ENCODE results near the gene AJAP1.

Gene AJAP1

DNA sequence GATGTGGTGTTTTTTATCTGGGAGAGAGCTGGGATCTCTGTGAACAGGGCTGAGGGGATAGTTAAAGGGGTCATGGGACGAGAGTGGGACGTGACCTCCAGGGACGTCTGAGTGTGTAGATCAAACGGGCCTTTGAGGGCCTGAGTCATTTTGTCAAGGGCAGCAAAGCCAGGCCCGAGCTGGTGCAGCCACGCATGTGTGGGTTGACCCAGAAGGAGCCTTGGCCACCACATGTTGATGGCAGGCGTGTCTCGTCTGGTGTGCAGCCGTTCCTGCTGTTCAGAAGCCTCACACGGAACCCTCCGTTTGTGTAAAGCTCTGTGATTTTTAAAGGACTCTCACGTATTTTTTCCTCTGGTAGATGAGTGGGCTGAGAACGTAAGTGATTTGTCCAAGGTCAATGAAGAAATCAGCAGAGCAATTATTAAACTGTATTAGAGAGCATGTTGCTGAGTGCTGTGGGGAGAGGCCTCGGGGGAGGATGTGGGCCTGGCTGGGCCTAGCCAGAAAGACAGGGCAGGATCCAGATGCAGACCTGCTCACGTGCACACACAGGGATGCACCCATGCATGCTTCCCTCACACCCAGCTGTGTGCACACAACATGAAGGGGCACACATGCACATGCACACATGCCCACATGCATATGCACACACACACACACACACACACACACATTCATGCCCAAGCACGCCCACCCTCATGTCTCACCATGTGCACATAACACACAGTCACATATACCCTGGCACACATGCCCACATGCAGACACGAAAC, 89.8 kb downstream of the AJAP1 start:
- no peak for DNase-seq

DNA sequence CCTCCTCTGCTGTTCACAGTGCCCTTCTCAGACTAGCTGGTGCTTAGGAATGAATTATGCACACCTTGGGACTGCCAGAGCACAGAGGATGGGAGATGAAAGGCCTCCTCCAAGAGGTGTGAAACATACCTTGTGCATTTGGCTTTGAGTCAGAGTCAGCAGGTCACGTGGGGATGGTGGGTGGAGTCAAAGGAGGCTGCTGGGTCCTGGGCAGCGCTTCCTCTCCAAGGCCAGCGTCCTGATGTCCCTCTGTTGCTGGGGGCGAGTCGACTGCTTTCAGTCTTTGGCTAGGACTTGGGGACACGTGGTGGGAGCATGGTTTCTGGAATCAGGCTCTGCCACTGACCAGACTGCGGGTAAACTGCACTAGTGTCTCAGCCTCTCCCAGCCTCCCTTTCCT, 91.2 kb downstream of the AJAP1 start:
- DNase-seq = no peak

- DNase-seq = no peak
Measured at GRCh38 chr1:4749406-4749805, 95.0 kb downstream of the AJAP1 start.

DNA sequence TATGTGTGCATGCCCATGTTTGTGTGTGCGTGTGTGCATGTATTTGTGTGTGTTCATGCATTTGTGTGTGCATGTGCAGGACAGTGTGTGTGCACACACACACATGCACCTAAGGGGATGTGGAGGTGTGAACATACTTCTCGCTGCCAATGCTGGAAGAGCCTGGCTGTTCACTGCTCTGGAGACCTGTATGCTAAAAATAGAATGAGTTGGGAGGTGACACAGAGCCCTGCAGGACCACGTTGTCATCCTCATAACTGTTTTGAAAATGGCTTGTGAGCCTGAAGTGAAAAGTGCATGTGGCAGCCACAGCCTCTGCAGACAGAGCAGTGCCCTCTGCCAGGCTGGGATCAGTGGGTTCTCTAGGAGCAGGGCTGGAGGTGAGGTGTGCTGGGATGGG, 95.8 kb downstream of the AJAP1 start:
- no peak for DNase-seq

DNA sequence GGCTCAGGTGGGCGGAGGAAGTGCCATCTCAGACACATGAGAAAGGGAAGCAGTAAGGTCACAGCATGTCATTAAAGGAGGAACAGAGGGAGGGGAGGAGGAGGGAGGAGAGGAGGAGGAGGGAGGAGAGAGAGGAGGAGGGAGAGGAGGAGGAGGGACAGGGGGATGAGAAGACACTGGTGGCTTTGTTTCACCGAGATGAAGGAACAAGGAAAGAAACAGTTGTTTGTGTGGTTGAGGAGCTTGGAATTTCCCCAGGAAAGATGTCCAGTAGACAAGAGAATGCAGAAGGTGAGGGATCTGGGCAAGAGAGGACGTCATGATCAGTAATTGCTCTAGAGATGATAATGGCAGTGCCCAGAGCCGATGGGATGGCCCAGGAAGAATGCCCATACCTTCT, 97.7 kb downstream of the AJAP1 start:
- no peak for DNase-seq

DNA sequence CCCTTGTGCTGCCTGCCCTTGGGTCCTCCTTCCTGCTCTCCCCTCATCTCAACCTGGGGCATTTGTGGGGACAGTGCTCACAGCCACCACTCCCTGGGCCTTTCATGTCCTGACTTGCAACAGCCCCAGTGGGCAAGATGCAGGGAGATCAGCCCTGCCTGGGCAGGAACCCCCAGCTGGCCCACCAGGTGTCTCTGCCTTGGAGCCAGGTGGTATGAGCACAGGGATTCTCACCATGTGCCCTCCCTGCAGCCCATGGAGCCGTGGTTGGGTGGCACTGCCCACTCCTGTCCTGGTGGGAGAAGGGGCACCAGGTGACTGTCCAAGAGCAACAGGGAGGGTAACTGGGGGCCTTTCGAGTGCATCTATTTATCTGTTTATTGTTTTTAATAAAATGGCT, 100.4 kb downstream of the AJAP1 start:
- no peak for DNase-seq

DNA sequence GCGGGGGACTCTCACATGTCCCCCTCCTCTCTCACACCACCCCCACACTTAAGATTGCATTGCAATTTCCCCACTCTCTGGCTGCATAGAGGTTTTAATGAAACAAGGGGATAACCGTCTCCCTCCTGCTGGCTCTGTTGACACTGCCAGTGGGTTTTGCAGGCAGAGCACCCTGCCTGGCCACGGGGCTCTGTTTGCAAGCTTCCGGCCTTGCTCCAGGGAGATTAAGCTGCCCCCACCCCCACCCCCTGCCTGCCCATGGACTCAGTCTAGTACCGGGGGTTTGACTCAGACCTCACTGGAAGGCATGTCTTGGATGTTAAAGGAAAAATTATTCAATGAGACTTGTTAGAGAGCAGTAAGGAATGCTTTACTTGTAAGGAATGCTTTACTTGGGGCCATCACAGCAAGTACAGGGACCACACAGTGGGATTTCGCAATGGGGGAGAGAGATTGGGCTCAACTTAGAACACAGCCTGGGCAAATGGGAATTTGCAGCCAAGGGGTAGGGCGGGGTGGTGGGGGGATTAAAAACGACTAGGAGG, 101.0 kb downstream of the AJAP1 start:
- DNase-seq = no peak

- no peak for DNase-seq
Measured at GRCh38 chr1:4755864-4756504, 101.6 kb downstream of the AJAP1 start.

DNA sequence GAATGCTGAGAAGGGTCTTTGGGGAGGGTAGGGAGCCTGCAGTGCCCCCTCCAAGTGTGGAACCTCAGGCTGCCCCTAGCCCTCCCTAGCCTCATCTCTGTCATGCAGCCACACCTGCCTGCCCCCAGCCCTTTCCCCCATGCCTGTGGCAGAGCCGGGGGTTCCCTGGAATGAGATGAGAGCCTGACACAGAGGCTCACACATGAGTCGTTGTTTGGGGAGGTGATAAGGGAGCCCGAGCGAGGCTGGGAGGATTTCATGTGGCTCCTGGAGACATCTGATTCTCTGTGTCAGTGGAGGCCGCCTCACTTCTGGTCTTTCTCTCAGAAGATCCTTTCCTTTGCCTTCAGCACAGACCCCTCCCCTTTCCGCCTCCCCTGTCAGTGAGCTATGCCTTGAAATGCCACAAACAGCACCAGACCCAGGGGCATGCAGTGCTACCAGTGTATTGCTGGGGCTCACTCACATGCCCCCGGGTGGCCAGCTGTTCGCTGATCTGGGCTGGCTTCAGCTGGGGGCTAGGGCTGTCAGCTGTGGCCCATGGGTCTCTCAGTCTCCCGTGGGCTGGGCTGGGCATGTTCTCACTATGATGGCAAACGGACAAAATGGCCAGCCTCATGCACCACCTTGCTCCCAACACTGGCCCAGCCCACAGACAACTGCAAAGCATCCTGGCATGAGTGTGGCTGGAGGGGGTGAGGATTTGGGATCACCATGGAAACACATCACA, 102.6 kb downstream of the AJAP1 start:
- DNase-seq = no peak

- no peak for DNase-seq
Measured at GRCh38 chr1:4759671-4760070, 105.3 kb downstream of the AJAP1 start.

DNA sequence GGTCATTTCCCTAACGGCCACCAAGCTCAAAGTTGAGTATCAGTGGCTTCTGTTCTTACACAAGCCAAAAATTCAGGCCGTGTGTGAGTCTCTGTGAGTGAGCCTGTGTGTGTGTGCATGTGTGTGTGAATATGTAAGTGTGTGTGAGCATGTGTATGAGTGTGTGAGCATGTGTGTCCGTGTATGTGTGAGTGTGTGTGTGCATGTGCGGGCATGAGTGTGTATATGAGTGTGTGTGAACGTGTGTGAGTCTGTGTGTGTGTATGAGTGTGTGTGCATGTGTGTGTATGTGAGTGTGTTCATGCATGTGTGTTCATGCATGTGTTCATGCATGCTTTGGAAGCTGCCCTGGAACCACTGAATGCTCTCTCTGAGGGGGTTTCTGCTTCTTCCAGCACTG, 105.7 kb downstream of the AJAP1 start:
- no peak for DNase-seq

GRCh38 chr1:4761324-4761723, 106.9 kb downstream of the AJAP1 start:
- no peak for DNase-seq

- no peak for DNase-seq
Measured at GRCh38 chr1:4762146-4762545, 107.7 kb downstream of the AJAP1 start.

- DNase-seq = no peak
Measured at GRCh38 chr1:4767308-4767707, 112.9 kb downstream of the AJAP1 start.

- DNase-seq = no peak
Measured at GRCh38 chr1:4768553-4768952, 114.1 kb downstream of the AJAP1 start.

DNA sequence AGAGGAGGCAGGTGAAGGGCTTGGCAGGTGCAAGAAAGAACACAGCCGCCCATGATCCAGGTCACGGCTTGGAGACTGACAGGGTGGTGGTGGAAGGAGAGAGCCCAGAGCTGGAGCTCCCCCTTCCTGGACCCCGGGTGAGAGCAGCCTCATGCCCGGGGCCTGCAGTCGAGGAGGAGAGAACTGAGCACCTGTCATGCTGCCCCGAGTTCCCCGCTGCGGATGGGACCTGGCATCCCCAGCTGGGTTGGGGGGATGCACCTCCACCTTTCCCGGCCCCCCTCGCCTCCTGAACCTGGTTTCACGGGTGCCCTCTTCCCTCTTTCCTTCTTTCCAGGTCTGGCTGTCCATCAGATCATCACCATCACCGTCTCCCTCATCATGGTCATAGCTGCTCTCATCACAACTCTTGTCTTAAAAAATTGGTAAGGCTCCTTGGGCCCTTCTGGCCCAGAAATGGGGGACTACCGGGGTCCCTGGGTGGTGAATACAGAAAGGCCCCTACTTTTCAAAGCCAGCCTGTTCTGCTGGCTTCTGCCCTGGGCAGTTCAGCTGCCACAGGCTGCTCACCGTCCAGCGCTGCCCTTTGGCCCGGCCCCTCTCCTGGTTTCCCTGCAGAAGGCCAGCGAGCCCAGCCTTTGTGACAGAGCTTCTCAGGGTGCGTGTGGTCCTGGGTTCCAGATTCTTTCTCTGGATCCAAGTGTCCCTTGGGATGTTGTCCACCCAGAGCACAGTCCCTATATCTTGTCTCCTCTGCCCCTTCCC, 115.3 kb downstream of the AJAP1 start:
- DNase-seq = no peak

GRCh38 chr1:4770713-4771112, 116.3 kb downstream of the AJAP1 start:
- no peak for DNase-seq

DNA sequence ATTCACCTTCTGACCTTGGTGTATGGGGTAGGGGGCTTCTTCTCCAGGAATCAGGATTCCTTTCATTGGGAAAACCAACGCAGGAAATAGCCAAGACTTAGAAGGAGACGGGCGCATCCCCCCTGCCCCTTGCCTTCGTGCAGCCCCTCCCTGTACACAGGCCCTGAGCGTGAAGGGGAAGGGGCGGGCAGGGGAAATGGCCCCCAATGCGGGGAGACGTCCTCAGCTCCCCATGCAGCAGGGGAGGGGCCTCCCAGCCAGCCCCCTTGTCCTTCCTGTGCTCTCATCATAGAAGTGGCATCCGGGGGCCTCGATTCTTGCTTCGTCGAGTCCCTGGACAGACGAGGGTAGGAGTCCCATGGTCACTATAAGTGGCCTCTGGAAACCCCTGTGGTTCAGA, 116.9 kb downstream of the AJAP1 start:
- DNase-seq = no peak

DNA sequence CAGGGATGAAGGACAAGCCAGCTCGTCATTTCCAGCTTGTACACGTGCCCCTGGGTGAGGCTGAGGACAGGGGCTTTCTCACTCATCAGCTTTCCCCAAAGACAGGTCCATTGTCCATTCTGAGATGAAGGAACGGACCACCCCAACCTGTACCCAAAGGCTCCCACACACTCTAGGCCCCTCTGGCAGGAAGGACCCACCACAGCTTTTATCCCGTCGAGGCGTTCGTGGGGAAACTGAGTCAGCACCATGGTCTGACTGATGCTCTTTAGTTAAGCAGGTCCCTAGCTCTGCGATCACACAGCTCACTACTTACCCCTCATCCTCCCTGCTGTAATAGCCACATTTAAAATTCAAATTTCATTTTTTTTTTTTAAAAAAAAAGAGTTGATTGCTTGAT, 117.3 kb downstream of the AJAP1 start:
- DNase-seq = no peak

- no peak for DNase-seq
Measured at GRCh38 chr1:4772294-4773010, 118.0 kb downstream of the AJAP1 start.

GRCh38 chr1:4773226-4773625, 118.8 kb downstream of the AJAP1 start:
- no peak for DNase-seq

DNA sequence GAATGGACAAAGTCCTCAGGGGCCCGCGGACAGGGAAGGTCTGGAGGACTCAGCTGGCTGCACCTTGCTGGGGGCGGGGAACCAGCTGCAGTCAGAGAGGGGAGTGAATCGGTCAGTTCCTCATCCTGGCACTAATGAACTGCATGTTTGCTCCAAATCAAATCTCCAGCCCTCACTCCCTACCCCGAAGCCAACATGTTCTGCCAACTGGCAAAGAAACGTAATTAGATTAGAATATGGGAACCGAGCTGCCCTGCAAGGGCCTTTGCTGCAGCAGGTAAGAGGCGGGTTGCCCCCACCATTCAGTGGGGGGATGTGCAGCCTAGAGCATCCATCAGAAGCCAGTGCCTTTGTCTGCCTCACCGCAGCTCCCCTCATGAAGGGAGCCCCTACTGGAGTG, 121.1 kb downstream of the AJAP1 start:
- no peak for DNase-seq

Data from activated gamma-delta T cell treated with Interleukin-2 at 50 U/mL for 16 hours (primary cell).